ENCODE results near the gene RREB1.

DNA sequence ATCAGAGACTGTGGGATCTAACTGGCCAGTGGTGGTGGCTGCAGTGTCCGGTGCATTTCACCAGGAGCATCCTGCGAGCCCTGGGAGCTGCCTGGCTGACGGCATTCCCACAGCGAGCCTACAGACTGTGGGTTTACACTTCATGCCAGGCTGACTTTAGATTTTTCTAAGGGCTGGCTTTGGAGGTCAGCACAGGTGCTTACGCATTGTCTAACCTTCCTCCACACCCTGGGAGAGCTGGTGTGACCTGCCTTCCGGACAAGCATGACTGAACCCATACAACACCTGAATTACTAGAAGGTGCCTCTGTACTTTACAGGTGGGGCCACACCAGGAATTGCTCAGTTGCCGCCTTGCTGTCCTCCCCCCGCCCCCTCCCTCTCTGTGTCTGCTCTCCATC lies 96.2 kb downstream of the RREB1 start:
- TF ChIP-seq POLR2A (IDR thresholded peaks at IDR 0.05) (no peak), POLR2AphosphoS5 (IDR thresholded peaks at IDR 0.05; ENCODE audit: insufficient read depth in 1 of 2, low read depth in 1 of 2) (no peak)
- TF ChIP-seq, protein P1, sequence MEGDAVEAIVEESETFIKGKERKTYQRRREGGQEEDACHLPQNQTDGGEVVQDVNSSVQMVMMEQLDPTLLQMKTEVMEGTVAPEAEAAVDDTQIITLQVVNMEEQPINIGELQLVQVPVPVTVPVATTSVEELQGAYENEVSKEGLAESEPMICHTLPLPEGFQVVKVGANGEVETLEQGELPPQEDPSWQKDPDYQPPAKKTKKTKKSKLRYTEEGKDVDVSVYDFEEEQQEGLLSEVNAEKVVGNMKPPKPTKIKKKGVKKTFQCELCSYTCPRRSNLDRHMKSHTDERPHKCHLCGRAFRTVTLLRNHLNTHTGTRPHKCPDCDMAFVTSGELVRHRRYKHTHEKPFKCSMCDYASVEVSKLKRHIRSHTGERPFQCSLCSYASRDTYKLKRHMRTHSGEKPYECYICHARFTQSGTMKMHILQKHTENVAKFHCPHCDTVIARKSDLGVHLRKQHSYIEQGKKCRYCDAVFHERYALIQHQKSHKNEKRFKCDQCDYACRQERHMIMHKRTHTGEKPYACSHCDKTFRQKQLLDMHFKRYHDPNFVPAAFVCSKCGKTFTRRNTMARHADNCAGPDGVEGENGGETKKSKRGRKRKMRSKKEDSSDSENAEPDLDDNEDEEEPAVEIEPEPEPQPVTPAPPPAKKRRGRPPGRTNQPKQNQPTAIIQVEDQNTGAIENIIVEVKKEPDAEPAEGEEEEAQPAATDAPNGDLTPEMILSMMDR (IDR thresholded peaks at IDR 0.05): no peak

Measured in vagina (tissue), 2 donors.